GM23248 (cell line): ENCODE results near the gene DST. TPM values are rescaled to one million over a fixed set of nuclear protein-coding genes. Genes with fewer than 3 reads are reported as not detected.

Experiments used
- DNase-seq: peaks from one replicate; pipeline ENCODE4 v3.0.0-alpha.2; 2015
- H2AFZ ChIP-seq: fragments of 200-600 bp; sonication (generic); 2 replicates; pipeline ENCODE4 v1.6.1; 2016; ENCODE audit warnings: antibody characterized with exemption
- H3F3A ChIP-seq: fragments of 200-600 bp; sonication (generic); 2 replicates; pipeline ENCODE4 v1.6.1; 2016; ENCODE audit warnings: mild to moderate bottlenecking, antibody characterized with exemption, mixed run types; ENCODE audit not compliant: insufficient read depth
- H3K27ac ChIP-seq: fragments of 200-600 bp; sonication (generic); 2 replicates; pipeline ENCODE4 v1.5.1; 2016; ENCODE audit warnings: mild to moderate bottlenecking
- H3K27me3 ChIP-seq: fragments of 200-600 bp; sonication (generic); replicated peaks from 2 replicates; pipeline ENCODE4 v1.6.1; 2016; ENCODE audit warnings: mild to moderate bottlenecking; ENCODE audit not compliant: insufficient read depth
- H3K36me3 ChIP-seq: fragments of 200-600 bp; sonication (generic); 2 replicates; pipeline ENCODE4 v1.6.1; 2016; ENCODE audit warnings: low read depth, mild to moderate bottlenecking
- H3K4me1 ChIP-seq: fragments of 200-600 bp; sonication (generic); 2 replicates; pipeline ENCODE4 v1.6.1; 2016; ENCODE audit warnings: mild to moderate bottlenecking; ENCODE audit not compliant: insufficient read depth
- H3K4me2 ChIP-seq: fragments of 200-600 bp; sonication (generic); one replicate; pipeline ENCODE4 v1.6.1; 2016; ENCODE audit warnings: mild to moderate bottlenecking; ENCODE audit not compliant: unreplicated experiment
- H3K4me3 ChIP-seq: fragments of 200-600 bp; sonication (generic); 2 replicates; pipeline ENCODE4 v1.5.1; 2016; ENCODE audit warnings: mild to moderate bottlenecking
- H3K79me2 ChIP-seq: fragments of 200-600 bp; sonication (generic); 2 replicates; pipeline ENCODE4 v1.6.1; 2016; ENCODE audit warnings: mild to moderate bottlenecking; ENCODE audit not compliant: insufficient read depth
- H3K9ac ChIP-seq: fragments of 200-600 bp; sonication (generic); 2 replicates; pipeline ENCODE4 v1.6.1; 2016; ENCODE audit warnings: mild to moderate bottlenecking
- H3K9me2 ChIP-seq: fragments of 200-600 bp; sonication (generic); 2 replicates; pipeline ENCODE4 v1.6.1; 2016; ENCODE audit warnings: mixed run types, mild to moderate bottlenecking, moderate library complexity; ENCODE audit not compliant: insufficient read depth
- H3K9me3 ChIP-seq: fragments of 200-600 bp; sonication (generic); one replicate; pipeline ENCODE4 v1.6.1; 2017; ENCODE audit warnings: low read depth
- H4K20me1 ChIP-seq: fragments of 200-600 bp; sonication (generic); 2 replicates; pipeline ENCODE4 v1.6.0; 2016; ENCODE audit not compliant: insufficient read depth
- EZH2 ChIP-seq: fragments of 200-600 bp; sonication (generic); IDR thresholded peaks from 2 replicates; pipeline ENCODE4 v1.6.1; 2018; ENCODE audit warnings: antibody characterized with exemption, mild to moderate bottlenecking; ENCODE audit not compliant: insufficient read depth, poor library complexity, severe bottlenecking
- EZH2phosphoT487 ChIP-seq: fragments of 200-600 bp; sonication (generic); IDR thresholded peaks from 2 replicates; pipeline ENCODE4 v1.6.1; 2018; ENCODE audit warnings: antibody characterized with exemption, moderate library complexity, mild to moderate bottlenecking, low read depth; ENCODE audit not compliant: insufficient read depth
- WGBS, 2 experiments: methylation state at CpG; one replicate each; pipeline ENCODE4 v1.1.6; 2015 to 2017; ENCODE audit warnings: low lambda C conversion rate in 2 of 2, low coverage in 1 of 2; ENCODE audit errors: missing lambda C conversion rate in 2 of 2; 5-methylcytosine and 5-hydroxymethylcytosine counted together
- in situ Hi-C: fragments of 300-500 bp; cut with MboI; formaldehyde crosslinking; loops from 2 replicates; pipeline ENCODE4 v1.15.0; 2020
- polyA plus RNA-seq: library from polyadenylated mRNA; unstranded; fragments of >200 nt; fragmentation: Nextera tagmentation; extraction: Ambion mirVana; gene quantifications from 2 replicates; pipeline ENCODE4 v1.2.1, GENCODE V29; 2016
- total RNA-seq: library from RNA; depleted of rRNA; stranded (reverse); fragments of >200 nt; shearing (Covaris generic); gene quantifications from 2 replicates; pipeline ENCODE4 v1.2.3, GENCODE V29; 2014

Gene DST
- total and polyA plus RNA-seq, 2 experiments from 2014 or later, result 181 to 322 TPM

GRCh38 chr6:56480654-56481337 lies 161.9 kb downstream of the DST start:
- Histone ChIP-seq H3K27ac (no peak overlapping the region), H3K9me3 (no peaks in the 10 kb centered on the region), H3K36me3 (peaks cover 73% of the 10 kb centered on the region), H3K9ac (no peak overlapping the region), H3F3A (peaks cover 55% of the 10 kb centered on the region), H4K20me1 (no peaks in the 10 kb centered on the region; the same call in 1 of the 2 replicates), H3K4me1 (peaks cover 29% of the 10 kb centered on the region), H3K9me2 (no peaks in the 10 kb centered on the region), H2AFZ (no peak overlapping the region), H3K4me2 (no peak overlapping the region), H3K4me3 (no peak overlapping the region), H3K79me2 (peaks cover 35% of the 10 kb centered on the region), H3K27me3 (no peaks in the 10 kb centered on the region)
- no peak for DNase-seq
- TF ChIP-seq EZH2 (no peak), EZH2phosphoT487 (no peak)
- in situ Hi-C loops, result no loop called here
- 95 to 99% methylated on average over 4 of the region's 4 CpGs for WGBS, 2 experiments

GRCh38 chr6:56480246-56480645 lies 162.4 kb downstream of the DST start:
- Histone ChIP-seq H3K27me3 (no peaks in the 10 kb centered on the region), H4K20me1 (no peaks in the 10 kb centered on the region; the same call in 1 of the 2 replicates), H3K4me1 (peaks cover 24% of the 10 kb centered on the region), H3K36me3 (peaks cover 76% of the 10 kb centered on the region), H3K9me2 (no peaks in the 10 kb centered on the region), H3K27ac (no peak overlapping the region), H2AFZ (no peak overlapping the region), H3F3A (peaks cover 49% of the 10 kb centered on the region), H3K4me3 (no peak overlapping the region), H3K9ac (no peak overlapping the region), H3K79me2 (peaks cover 35% of the 10 kb centered on the region), H3K9me3 (no peaks in the 10 kb centered on the region), H3K4me2 (no peak overlapping the region)
- TF ChIP-seq EZH2phosphoT487 (no peak), EZH2 (no peak)
- in situ Hi-C loops, result no loop called here
- DNase-seq, result no peak

GRCh38 chr6:56479381-56479780 lies 163.3 kb downstream of the DST start:
- no peaks in the 10 kb centered on the region for H3K9me3 ChIP-seq
- in situ Hi-C loops, result no loop called here
- no peak overlapping the region for H3K4me3 ChIP-seq
- peaks cover 16% of the 10 kb centered on the region for H3K4me1 ChIP-seq
- no peaks in the 10 kb centered on the region for H3K27me3 ChIP-seq
- no peak for DNase-seq
- peaks cover 74% of the 10 kb centered on the region for H3K36me3 ChIP-seq
- H4K20me1 ChIP-seq, result no peaks in the 10 kb centered on the region; the same call in 1 of the 2 replicates
- no peak for TF ChIP-seq EZH2phosphoT487
- TF ChIP-seq EZH2, result no peak
- peaks cover 41% of the 10 kb centered on the region for H3F3A ChIP-seq
- no peak overlapping the region for H3K9ac ChIP-seq
- no peak overlapping the region for H2AFZ ChIP-seq
- H3K79me2 ChIP-seq, result peaks cover 35% of the 10 kb centered on the region
- H3K4me2 ChIP-seq, result no peak overlapping the region
- no peak overlapping the region for H3K27ac ChIP-seq
- 99 to 100% methylated on average over 3 of the region's 3 CpGs for WGBS, 2 experiments
- H3K9me2 ChIP-seq, result no peaks in the 10 kb centered on the region

- H3K9me2 ChIP-seq, result no peaks in the 10 kb centered on the region
- no peak overlapping the region for H3K27ac ChIP-seq
- no peak overlapping the region for H2AFZ ChIP-seq
- H3K4me2 ChIP-seq, result no peak overlapping the region
- no peaks in the 10 kb centered on the region for H3K9me3 ChIP-seq
- DNase-seq, result no peak
- peaks cover 39% of the 10 kb centered on the region for H3F3A ChIP-seq
- no peaks in the 10 kb centered on the region; the same call in 1 of the 2 replicates for H4K20me1 ChIP-seq
- H3K36me3 ChIP-seq, result peaks cover 83% of the 10 kb centered on the region
- in situ Hi-C loops, result no loop called here
- no peak for TF ChIP-seq EZH2phosphoT487
- TF ChIP-seq EZH2, result no peak
- no peaks in the 10 kb centered on the region for H3K27me3 ChIP-seq
- WGBS, 2 experiments, result 100% methylated on average over 1 of the region's 1 CpG
- peaks cover 45% of the 10 kb centered on the region for H3K79me2 ChIP-seq
- H3K4me3 ChIP-seq, result no peak overlapping the region
- H3K4me1 ChIP-seq, result peaks cover 4% of the 10 kb centered on the region
- no peak overlapping the region for H3K9ac ChIP-seq
These were observed 164.5 kb downstream of the DST start for GRCh38 chr6:56478202-56478601.
